Stimulated activated naive CD8-positive, alpha-beta T cell treated with anti-CD3 and anti-CD28 coated beads, Interleukin-15, amount 100 ng/mL, for 72 hours (primary cell): ENCODE results near the gene GNPTG.

ENCODE experiments used
- ATAC-seq: fragments of 150-1000 bp; cut with Tn5 transposase; 2 replicates; pipeline ENCODE4 v1.10.0; 2021; ENCODE audit warnings: mild to moderate bottlenecking, moderate library complexity
- DNase-seq, 2 donors: peaks; one replicate each; pipeline ENCODE4 v3.0.0; 2021 to 2022
- H3K27ac Mint-ChIP-seq, 2 donors: one replicate each; pipeline ENCODE4 v1.8.0; 2022; ENCODE audit warnings: mild to moderate bottlenecking in 2 of 2, mixed read lengths in 2 of 2, moderate library complexity in 2 of 2
- H3K27me3 Mint-ChIP-seq: one replicate; pipeline ENCODE4 v1.8.0; 2022; ENCODE audit warnings: mixed read lengths
- H3K4me1 Mint-ChIP-seq: one replicate; pipeline ENCODE4 v1.8.0; 2022; ENCODE audit warnings: mild to moderate bottlenecking, mixed read lengths
- H3K4me3 Mint-ChIP-seq, 2 donors: one replicate each; pipeline ENCODE4 v1.8.0; 2022; ENCODE audit warnings: mild to moderate bottlenecking in 2 of 2, mixed read lengths in 2 of 2, moderate library complexity in 1 of 2
- H3K9me3 Mint-ChIP-seq, 2 donors: one replicate each; pipeline ENCODE4 v1.8.0; 2022; ENCODE audit warnings: mixed read lengths in 2 of 2

GNPTG gene

DNA sequence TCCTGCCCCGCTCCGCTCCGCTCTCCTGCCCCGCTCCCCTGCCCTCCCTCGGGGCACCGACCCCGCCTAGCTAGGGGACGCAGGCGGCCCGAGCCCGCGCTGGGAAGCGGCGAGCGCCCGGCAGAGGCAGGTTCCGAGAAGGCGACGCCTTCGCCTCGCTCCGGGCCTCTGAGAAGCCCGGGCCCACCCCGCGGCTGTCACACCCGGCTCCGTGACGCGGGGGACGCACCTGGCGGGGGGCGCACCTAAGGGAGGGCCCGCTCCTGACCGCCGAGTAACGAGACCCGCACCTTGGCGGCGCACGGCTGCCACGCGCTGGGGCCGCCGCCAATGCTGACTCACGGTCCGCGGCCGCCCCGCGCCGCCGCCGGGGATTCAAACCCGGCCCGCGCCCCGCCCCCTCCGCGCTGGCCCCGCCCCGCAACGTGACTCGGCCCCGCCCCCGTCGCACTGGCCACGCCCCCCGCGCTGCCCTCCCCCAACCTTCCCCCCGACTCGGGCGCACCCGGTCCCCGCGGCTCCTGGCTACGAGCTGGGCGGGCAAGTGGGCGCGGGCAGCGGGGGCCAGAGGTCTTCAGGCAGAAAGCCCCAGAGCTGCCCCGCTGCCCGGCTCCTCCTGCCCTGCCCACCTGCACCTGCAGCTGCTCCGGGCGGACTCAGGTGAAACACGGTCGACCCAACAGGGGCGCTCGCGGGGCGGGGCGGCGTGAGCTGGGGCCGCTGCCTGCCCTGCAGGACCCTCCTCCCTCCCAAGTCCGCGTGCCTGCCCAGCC, 27.8 kb downstream of the GNPTG start:
- peak; percentile 61 to 63 for DNase-seq
- H3K4me3 Mint-ChIP-seq: peak overlapping the region; percentile 84 to 87
- ATAC-seq: peak; percentile 80
- H3K27ac Mint-ChIP-seq: peak overlapping the region; percentile 54 to 88
- H3K27me3 Mint-ChIP-seq: no peaks in the 10 kb centered on the region
- no peaks in the 10 kb centered on the region for H3K9me3 Mint-ChIP-seq
- H3K4me1 Mint-ChIP-seq: peaks cover 36% of the 10 kb centered on the region

- Mint-ChIP-seq H3K4me1 (peaks cover 36% of the 10 kb centered on the region), H3K27ac (peak overlapping the region; percentile 54 to 88), H3K9me3 (no peaks in the 10 kb centered on the region), H3K4me3 (peak overlapping the region; percentile 83 to 84), H3K27me3 (no peaks in the 10 kb centered on the region)
- DNase-seq: no peak
- no peak for ATAC-seq
Observed at GRCh38 chr16:1380195-1380594, 28.5 kb downstream of the GNPTG start.

GRCh38 chr16:1381612-1382406, 30.1 kb downstream of the GNPTG start:
- DNase-seq (no peak), ATAC-seq (no peak)
- H3K27ac Mint-ChIP-seq: no peak overlapping the region
- no peaks in the 10 kb centered on the region for H3K9me3 Mint-ChIP-seq
- peaks cover 25% of the 10 kb centered on the region for H3K4me1 Mint-ChIP-seq
- H3K4me3 Mint-ChIP-seq: no peak overlapping the region
- no peaks in the 10 kb centered on the region for H3K27me3 Mint-ChIP-seq

GRCh38 chr16:1383556-1383955, 31.8 kb downstream of the GNPTG start:
- ATAC-seq: no peak
- Mint-ChIP-seq H3K4me1 (peaks cover 12% of the 10 kb centered on the region), H3K4me3 (no peak overlapping the region), H3K27ac (no peak overlapping the region), H3K9me3 (no peaks in the 10 kb centered on the region), H3K27me3 (no peaks in the 10 kb centered on the region)
- no peak for DNase-seq

DNA sequence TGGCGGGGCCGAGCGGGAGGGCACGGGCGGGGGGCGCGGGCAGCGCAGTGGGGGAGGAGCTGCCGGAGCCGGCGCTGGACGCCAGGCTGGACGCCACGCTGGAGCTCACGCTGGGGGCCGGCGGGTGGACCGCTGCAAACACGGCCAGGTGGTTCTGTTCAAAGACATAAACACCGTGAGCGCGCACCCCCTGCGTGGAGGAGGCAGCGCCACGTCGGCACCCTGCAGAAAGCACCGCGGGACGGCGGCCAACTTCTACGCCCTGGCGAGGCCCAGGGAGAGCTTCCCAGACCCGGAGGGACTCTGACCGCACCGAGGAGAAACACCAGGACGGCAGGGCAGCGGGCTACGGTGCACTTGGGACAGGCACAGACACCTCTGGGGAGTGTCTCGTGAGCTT, 33.5 kb downstream of the GNPTG start:
- Mint-ChIP-seq H3K4me3 (no peak overlapping the region), H3K4me1 (peaks cover 2% of the 10 kb centered on the region), H3K27ac (no peak overlapping the region), H3K9me3 (no peaks in the 10 kb centered on the region), H3K27me3 (no peaks in the 10 kb centered on the region)
- DNase-seq (no peak), ATAC-seq (no peak)

GRCh38 chr16:1387331-1387730, 35.6 kb downstream of the GNPTG start:
- no peak for ATAC-seq
- H3K9me3 Mint-ChIP-seq: no peaks in the 10 kb centered on the region
- no peak overlapping the region for H3K27ac Mint-ChIP-seq
- H3K4me1 Mint-ChIP-seq: no peaks in the 10 kb centered on the region
- H3K27me3 Mint-ChIP-seq: no peaks in the 10 kb centered on the region
- no peak for DNase-seq
- H3K4me3 Mint-ChIP-seq: no peak overlapping the region

- H3K27ac Mint-ChIP-seq: no peak overlapping the region
- ATAC-seq: no peak
- DNase-seq: no peak
- H3K4me3 Mint-ChIP-seq: no peak overlapping the region
- H3K9me3 Mint-ChIP-seq: no peaks in the 10 kb centered on the region
- no peaks in the 10 kb centered on the region for H3K27me3 Mint-ChIP-seq
- no peaks in the 10 kb centered on the region for H3K4me1 Mint-ChIP-seq
Observed at GRCh38 chr16:1389762-1390161, 38.0 kb downstream of the GNPTG start.

DNA sequence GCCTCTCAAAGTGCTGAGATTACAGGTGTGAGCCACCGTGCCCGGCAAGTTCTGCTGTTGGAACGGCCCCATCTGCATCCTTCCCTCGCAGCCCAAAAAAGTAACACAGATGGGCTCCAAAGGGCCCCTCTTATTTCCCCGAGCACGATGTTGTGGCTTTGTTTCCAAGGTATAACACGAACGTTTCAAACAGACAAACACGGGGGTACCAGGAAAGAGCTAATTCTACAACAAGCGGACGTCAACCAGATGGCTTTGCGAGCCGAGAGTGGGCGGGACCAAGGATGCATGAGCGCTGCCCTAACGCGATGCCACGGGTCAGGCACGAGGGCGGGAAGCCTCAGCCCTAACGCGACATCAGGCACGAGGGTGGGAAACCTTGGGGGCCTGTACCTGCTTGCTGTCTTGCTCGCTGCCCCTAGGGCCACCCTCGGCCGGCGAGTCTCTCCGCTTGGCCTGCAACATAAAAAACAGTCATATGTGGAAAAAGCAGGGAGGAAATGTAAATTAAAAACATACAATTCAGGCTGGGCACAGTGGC, 38.6 kb downstream of the GNPTG start:
- Mint-ChIP-seq H3K27ac (no peak overlapping the region), H3K4me3 (no peak overlapping the region), H3K4me1 (no peaks in the 10 kb centered on the region), H3K9me3 (no peaks in the 10 kb centered on the region), H3K27me3 (no peaks in the 10 kb centered on the region)
- DNase-seq (no peak), ATAC-seq (no peak)

DNA sequence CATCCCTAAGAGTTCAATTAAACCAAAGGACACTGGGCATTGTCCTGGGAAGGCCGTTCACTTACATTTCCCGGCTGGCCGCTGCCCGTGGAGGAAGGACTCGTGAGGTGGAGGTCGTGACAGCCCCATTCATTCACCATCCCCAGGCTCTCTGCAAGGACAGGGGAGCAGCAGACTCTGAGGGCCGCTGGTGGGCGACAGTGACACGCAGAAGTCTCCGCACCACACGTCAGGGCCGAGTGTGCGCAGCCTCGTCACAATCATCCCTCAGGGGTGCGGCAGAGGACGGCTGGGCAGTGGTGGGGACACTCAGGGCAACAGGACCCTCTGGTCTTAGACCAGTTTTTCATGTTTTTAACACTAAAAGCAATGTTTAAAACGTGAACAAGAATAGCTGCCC, 41.1 kb downstream of the GNPTG start:
- Mint-ChIP-seq H3K4me1 (no peaks in the 10 kb centered on the region), H3K27me3 (no peaks in the 10 kb centered on the region), H3K27ac (no peak overlapping the region), H3K4me3 (no peak overlapping the region), H3K9me3 (no peaks in the 10 kb centered on the region)
- DNase-seq (no peak), ATAC-seq (no peak)

DNA sequence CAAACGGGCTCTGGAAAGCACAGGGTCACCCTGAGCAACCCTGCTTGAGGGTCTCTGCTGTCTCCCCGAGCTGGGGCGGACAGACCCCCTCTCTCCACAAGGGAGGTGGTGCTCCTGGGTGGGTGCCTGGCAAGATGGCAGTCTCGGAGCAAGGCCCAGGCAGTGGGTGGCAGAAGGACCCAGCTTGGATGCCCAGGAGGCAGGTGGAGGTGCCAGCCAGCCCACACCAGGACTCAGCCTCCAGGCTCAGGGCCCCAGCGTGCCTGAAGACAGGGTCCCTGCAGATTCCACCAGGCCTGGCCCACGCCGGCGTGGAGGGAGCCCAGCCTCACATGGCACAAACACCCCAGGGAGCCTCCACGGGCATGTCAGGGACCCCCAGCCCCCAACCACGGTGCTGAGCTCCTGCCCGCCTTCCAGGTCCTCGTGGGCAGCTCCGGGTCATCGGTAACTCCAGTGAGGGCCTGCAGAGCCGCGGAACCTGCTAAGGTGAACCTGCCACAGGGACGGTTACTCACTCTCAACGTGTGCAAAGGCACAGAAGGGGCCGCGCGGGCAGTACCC, 42.0 kb downstream of the GNPTG start:
- H3K27ac Mint-ChIP-seq: peak overlapping the region in 1 of 2 donors; percentile 54
- ATAC-seq: no peak

GRCh38 chr16:1394367-1394951, 42.7 kb downstream of the GNPTG start:
- DNase-seq (no peak), ATAC-seq (no peak)
- Mint-ChIP-seq H3K9me3 (no peaks in the 10 kb centered on the region), H3K27ac (peak overlapping the region; percentile 13 to 71), H3K4me3 (no peak overlapping the region), H3K4me1 (no peaks in the 10 kb centered on the region), H3K27me3 (no peaks in the 10 kb centered on the region)

More for the DNA sequence above, 42.0 kb downstream of the GNPTG start:
- no peaks in the 10 kb centered on the region for H3K27me3 Mint-ChIP-seq
- no peaks in the 10 kb centered on the region for H3K4me1 Mint-ChIP-seq
- H3K4me3 Mint-ChIP-seq: no peak overlapping the region
- no peak for DNase-seq
- H3K9me3 Mint-ChIP-seq: no peaks in the 10 kb centered on the region

DNA sequence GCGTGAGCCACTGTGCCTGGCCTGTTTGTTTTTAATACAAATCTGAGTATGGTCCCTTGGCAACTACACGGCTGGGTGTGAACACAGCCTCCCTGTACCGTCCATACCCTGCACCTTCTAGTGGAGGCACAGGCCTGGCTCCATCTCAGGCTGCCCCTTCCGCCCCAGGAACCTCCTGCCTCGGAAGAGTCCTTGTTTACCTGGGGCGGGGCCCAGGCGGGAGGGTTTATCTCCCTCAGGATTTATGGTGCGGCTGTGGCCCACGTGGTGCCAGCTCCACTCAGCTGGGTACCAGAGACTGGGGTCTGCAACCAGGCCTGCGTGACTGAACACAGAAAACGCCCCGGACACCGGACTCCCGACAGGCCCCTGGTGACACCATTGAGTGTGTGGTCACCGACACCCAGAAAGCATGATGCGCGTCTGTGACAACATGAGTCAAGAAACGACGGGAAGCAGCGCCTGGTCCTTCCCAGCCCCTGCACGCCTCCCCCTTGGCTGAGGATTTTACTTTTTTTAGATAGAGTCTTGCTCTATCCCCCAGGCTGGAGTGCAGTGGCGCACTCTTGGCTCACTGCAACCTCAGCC, 43.8 kb downstream of the GNPTG start:
- DNase-seq: no peak
- no peak for ATAC-seq
- H3K27ac Mint-ChIP-seq: peak overlapping the region in 1 of 2 donors; percentile 48
- no peaks in the 10 kb centered on the region for H3K9me3 Mint-ChIP-seq
- no peak overlapping the region for H3K4me3 Mint-ChIP-seq
- no peaks in the 10 kb centered on the region for H3K4me1 Mint-ChIP-seq
- no peaks in the 10 kb centered on the region for H3K27me3 Mint-ChIP-seq

- Mint-ChIP-seq H3K4me1 (no peaks in the 10 kb centered on the region), H3K4me3 (no peak overlapping the region), H3K27me3 (no peaks in the 10 kb centered on the region), H3K27ac (no peak overlapping the region), H3K9me3 (no peaks in the 10 kb centered on the region)
- ATAC-seq: no peak
- no peak for DNase-seq
Observed at GRCh38 chr16:1397779-1398178, 46.0 kb downstream of the GNPTG start.

- no peak overlapping the region for H3K4me3 Mint-ChIP-seq
- H3K9me3 Mint-ChIP-seq: no peaks in the 10 kb centered on the region
- no peaks in the 10 kb centered on the region for H3K4me1 Mint-ChIP-seq
- H3K27me3 Mint-ChIP-seq: no peaks in the 10 kb centered on the region
- no peak overlapping the region for H3K27ac Mint-ChIP-seq
- no peak for ATAC-seq
- DNase-seq: no peak
Observed at GRCh38 chr16:1398351-1398750, 46.6 kb downstream of the GNPTG start.

GRCh38 chr16:1398826-1399581, 47.3 kb downstream of the GNPTG start:
- H3K27ac Mint-ChIP-seq: peak overlapping the region in 1 of 2 donors; percentile 19
- no peaks in the 10 kb centered on the region for H3K27me3 Mint-ChIP-seq
- DNase-seq (no peak), ATAC-seq (peak; percentile 23)
- H3K4me3 Mint-ChIP-seq: no peak overlapping the region
- no peaks in the 10 kb centered on the region for H3K4me1 Mint-ChIP-seq
- H3K9me3 Mint-ChIP-seq: no peaks in the 10 kb centered on the region
